ENCODE results near the gene TMEM120B.

TMEM120B gene

DNA sequence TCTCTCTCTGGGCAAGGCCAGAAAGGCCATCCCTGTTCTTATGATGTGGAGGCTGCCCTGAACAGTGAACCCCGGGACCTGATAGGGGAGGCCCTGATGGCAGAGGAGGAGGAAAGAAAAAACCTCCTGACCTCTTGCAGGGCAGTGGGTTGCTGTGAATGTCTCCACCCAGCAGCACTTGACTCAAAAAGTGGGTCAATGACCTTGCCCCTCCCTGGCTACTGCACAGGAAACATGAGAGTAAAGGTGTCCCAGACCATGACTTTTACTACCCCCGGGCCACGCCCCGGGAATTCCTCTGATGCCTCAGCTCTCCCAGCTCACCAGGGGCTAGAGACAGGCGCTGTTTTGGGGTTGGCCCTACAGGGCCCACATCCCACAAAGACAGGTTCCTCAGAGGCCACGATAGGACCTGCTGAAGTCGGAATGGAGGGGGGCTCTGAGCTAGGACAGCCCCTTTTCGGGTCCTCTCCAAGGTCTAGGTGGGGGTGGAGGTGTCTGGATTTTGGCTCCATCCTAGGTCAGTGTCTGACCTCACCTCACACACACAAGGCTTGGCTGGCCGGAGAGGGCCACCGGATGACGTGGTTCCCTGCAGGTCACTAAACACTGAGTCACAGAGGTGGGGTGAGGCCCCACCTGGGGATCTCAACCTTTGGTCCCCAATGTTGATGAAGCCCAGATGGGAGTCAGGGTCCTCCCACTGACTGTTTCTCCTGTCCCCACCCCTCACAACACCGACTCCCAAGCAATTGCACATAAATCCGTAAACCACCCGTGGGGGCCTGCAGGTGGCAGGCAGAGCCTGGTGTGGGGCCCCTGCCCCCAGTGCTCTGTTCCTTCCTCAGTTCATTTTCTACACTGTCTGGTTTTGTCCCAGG is 79.4 kb downstream of the TMEM120B start:
- no peak overlapping the region for H3K27ac ChIP-seq

DNA sequence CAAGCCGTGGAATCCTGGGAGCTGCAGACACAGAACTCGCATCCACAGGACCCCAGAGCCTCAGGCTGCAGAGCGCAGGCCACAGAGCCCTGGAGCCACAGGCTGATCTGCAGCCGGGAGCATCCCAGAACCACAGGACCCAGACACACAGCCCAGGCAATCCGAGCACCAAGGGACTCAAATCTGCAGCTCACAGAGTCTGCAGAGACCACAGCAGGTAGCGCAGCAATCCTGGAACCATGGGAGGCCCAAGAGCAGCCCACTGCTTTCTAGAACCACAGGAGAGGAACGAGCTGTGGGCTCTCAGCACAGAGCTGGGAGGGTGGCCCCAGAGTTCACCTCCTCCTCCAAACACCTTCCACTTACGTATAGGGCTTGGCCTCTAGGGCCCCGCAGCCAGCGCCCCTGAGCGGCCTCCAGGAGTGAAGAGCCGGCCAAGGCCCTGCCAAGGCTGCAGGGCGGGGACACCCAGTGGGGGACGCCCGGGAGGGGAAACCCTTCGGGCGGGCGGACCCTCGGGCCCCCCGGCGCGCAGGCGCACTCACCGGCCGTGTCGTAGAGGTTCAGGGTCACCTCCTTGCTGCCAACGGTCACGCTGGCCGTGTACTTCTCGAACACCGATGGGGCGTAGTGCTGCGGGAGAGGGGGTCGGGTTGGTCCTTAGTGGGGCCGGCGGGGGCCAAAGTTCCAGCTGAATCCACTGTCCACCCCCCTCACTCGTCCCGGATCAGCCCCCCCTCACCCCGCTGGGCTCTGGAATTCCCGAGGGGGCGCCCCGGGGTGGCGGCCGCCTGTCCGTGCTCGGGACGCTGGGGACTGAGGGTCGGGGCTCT is 80.3 kb downstream of the TMEM120B start:
- H3K27ac ChIP-seq, result peak overlapping the region; percentile 98
- TF ChIP-seq ZFX (IDR thresholded peaks at IDR 0.05), result no peak
- TF ChIP-seq, protein P1, sequence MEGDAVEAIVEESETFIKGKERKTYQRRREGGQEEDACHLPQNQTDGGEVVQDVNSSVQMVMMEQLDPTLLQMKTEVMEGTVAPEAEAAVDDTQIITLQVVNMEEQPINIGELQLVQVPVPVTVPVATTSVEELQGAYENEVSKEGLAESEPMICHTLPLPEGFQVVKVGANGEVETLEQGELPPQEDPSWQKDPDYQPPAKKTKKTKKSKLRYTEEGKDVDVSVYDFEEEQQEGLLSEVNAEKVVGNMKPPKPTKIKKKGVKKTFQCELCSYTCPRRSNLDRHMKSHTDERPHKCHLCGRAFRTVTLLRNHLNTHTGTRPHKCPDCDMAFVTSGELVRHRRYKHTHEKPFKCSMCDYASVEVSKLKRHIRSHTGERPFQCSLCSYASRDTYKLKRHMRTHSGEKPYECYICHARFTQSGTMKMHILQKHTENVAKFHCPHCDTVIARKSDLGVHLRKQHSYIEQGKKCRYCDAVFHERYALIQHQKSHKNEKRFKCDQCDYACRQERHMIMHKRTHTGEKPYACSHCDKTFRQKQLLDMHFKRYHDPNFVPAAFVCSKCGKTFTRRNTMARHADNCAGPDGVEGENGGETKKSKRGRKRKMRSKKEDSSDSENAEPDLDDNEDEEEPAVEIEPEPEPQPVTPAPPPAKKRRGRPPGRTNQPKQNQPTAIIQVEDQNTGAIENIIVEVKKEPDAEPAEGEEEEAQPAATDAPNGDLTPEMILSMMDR (conservative IDR thresholded peaks at IDR 0.05), result no peak

More for the DNA sequence above, 79.4 kb downstream of the TMEM120B start:
- TF ChIP-seq, protein P1 (conservative IDR thresholded peaks at IDR 0.05), result no peak
- no peak for TF ChIP-seq ZFX (IDR thresholded peaks at IDR 0.05)

DNA sequence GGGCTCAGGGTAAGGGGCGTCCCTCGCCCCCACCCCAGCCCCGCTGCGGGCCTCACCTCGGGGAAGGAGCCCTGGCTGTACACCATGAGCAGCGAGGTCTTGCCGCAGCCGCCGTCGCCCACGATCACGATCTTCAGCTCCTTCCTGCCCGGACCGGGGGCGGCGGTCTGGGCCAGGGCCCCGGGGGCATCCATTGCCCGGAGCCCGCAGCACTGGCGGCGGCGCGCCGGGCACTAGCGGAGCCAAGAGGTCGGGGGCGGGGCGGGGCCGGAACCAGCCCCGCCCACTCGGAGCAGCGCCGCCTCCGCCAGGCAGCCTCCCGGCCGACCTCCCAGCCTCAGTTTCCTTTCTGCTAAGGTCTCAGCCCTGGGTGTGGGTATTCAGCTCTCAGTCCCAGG is 80.9 kb downstream of the TMEM120B start, which contains the start of gene RHOF:
RHOF (minus strand) TSS at position 249 of the 398 bp plus-strand sequence; CDS start at position 194, 55 bp downstream.
- H3K27ac ChIP-seq, result peak within 1 kb of the TSS; percentile 98
- no peak for TF ChIP-seq ZFX (IDR thresholded peaks at IDR 0.05)
- TF ChIP-seq, protein P1 (conservative IDR thresholded peaks at IDR 0.05), result no peak

DNA sequence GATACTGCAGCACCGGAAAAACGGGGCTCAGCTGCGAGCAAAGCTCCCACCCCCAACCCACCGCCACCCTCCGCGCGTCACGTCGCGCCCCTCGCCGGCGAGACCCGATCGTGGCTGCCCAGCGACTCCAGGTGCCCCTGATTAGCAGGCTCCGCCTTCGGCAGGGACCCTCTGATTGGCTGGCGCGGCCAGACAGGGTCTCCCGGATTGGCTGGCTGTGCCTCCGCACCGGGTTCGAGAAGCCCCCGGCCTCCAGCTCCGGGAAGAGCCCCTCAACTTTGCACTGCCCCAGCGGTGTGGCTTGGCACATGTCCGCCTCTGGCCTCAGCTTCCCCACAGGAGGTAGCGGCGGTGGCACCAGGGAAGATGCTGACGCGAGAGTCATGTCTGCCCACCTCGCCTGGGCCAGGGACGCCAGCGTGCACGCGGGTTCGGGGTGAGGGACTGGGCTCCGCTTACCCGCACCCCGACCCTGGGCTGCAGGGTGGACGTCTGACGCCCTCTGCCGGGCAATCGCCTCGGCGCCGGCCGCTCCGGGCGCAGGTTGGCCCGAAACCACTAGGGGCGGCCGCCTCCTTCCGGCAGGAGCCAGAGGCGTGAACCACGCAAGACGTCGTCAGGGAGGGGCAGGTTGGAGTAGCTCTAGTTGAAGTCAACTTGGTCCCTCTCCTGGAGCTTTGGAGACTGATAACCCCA is 81.4 kb downstream of the TMEM120B start:
- peak overlapping the region; percentile 98 for H3K27ac ChIP-seq
- TF ChIP-seq, protein P1 (conservative IDR thresholded peaks at IDR 0.05), result peak; percentile 95
- no peak for TF ChIP-seq ZFX (IDR thresholded peaks at IDR 0.05)

DNA sequence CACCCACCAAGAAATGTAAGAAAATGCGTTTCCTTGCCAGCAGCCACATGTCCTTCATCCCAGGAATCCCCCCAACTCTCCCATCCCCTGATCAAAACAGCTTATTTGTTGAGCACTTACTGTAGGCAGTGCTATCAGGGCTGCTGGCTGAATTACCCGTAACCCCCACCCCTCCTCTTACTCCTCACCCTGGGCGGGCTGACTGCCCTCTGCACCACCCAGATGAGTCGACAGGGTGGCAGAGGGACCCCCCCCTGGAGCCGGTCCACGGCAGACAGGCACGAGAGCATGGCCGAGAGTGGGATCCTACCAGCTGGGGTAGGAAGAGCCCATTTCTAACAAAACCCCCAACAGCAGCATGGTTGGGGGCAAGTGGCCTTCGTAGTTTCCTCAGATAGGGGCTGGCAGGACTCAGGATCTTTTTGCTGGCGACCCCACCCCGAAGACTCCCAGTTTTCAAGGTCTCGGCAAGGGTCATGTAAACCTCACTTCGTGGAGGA is 82.0 kb downstream of the TMEM120B start:
- TF ChIP-seq, protein P1 (conservative IDR thresholded peaks at IDR 0.05), result peak; percentile 79; the same call in 1 of the 2 replicates
- TF ChIP-seq ZFX (IDR thresholded peaks at IDR 0.05), result no peak
- peak overlapping the region; percentile 98 for H3K27ac ChIP-seq

DNA sequence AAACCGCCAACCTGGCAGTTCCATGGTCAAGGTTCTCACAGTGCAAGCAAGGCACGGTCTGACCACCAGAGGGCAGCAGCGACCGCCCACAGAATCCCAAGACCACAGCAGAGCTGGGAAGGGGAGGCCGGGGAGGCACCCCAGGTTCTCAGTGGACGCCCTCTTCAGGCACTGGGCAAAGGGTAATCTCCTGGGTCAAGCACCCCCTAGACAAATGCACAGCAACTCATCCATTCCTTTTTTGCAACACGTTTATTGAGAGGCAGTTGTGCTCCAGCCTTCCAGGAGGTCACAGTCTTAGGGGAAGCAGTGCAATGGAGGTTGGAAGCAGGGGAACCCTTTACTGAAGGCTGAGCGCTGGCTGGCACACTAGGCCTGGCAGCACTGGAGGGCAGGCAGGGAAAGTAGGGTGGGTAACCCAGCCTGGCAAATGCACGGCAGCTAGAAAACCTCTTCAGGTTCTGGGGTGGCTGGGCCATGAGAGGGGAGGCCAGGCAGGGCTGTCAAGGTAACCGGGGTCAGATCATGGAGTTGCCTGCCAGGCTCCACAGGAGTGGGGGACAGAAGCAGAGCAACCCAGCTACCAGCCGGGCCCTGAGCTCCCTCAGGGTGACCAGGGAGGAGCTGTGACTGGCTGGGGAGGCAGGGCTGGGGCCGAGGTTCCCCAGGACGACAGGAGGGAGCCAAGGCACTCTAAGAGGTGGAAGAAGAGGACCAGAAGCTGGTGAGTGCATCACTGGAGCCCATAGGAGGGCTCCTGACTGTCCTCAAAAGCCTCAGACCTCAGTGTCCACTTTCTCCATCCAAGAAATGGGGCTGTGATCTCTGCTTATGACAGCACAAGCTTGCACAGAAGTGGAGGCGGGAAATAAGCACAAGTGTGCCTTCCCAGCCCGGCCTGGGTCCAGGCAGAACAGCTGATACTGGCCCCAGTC is 82.7 kb downstream of the TMEM120B start:
- no peak for TF ChIP-seq ZFX (IDR thresholded peaks at IDR 0.05)
- TF ChIP-seq, protein P1 (conservative IDR thresholded peaks at IDR 0.05), result peak; percentile 67
- peak overlapping the region; percentile 98 for H3K27ac ChIP-seq
